Activated CD4-positive, alpha-beta memory T cell treated with anti-CD3 and anti-CD28 coated beads for 36 hours (primary cell): ENCODE data around the gene CACNA1B. TPM values are rescaled to one million over a fixed set of nuclear protein-coding genes. Genes with fewer than 3 reads are reported as not detected.

Experiments
- CTCF ChIA-PET: fragments of 350-600 bp; sonication (Branson Sonifier 250); formaldehyde crosslinking; loops from one replicate; lab custom pipeline; 2021; ENCODE audit warnings: antibody characterized with exemption, inconsistent platforms; lab: Charles Lee
- POLR2A ChIA-PET: fragments of 350-600 bp; sonication (Branson Sonifier 250); formaldehyde crosslinking; loops from one replicate; lab custom pipeline; 2021; ENCODE audit warnings: antibody characterized with exemption; lab: Charles Lee
- DNase-seq: peaks from one replicate; pipeline ENCODE4 v3.0.0-alpha.2; 2020
- H3K27ac Mint-ChIP-seq: one replicate; pipeline ENCODE4 v1.8.0; 2021; ENCODE audit warnings: mixed read lengths
- H3K27me3 Mint-ChIP-seq: one replicate; pipeline ENCODE4 v1.8.0; 2021; ENCODE audit warnings: mixed read lengths
- H3K36me3 Mint-ChIP-seq: one replicate; pipeline ENCODE4 v1.8.0; 2021; ENCODE audit warnings: mixed read lengths
- H3K4me1 Mint-ChIP-seq: one replicate; pipeline ENCODE4 v1.8.0; 2021; ENCODE audit warnings: low read depth, mixed read lengths
- H3K4me3 Mint-ChIP-seq: one replicate; pipeline ENCODE4 v1.8.0; 2021; ENCODE audit warnings: mild to moderate bottlenecking, mixed read lengths
- H3K9me3 Mint-ChIP-seq: one replicate; pipeline ENCODE4 v1.8.0; 2021; ENCODE audit warnings: mixed read lengths
- intact Hi-C: fragments of 100-400 bp; cut with micrococcal nuclease; formaldehyde crosslinking; loops from one replicate; pipeline ENCODE4 v1.15.1; 2023
- total RNA-seq, 2 experiments: library from RNA; stranded (reverse); gene quantifications; one replicate each; pipeline ENCODE4 v1.2.3, GENCODE V29; 2021

Gene CACNA1B
- total RNA-seq, 2 experiments from 2014 or later: 0.02 to 0.17 TPM

GRCh38 chr9:137919649-137920141 is 42.1 kb downstream of the CACNA1B start:
- Mint-ChIP-seq H3K9me3 (no peaks in the 10 kb centered on the region), H3K27ac (no peak overlapping the region), H3K36me3 (no peaks in the 10 kb centered on the region), H3K4me3 (no peak overlapping the region), H3K4me1 (no peaks in the 10 kb centered on the region), H3K27me3 (peaks cover 6% of the 10 kb centered on the region)
- ChIA-PET CTCF (no interaction called here), POLR2A (no interaction called here)
- DNase-seq: no peak
- intact Hi-C loops: no loop called here

- intact Hi-C loops: no loop called here
- POLR2A ChIA-PET: no interaction called here
- H3K9me3 Mint-ChIP-seq: no peaks in the 10 kb centered on the region
- CTCF ChIA-PET: no interaction called here
- no peak overlapping the region for H3K27ac Mint-ChIP-seq
- no peak overlapping the region for H3K4me3 Mint-ChIP-seq
- H3K4me1 Mint-ChIP-seq: no peaks in the 10 kb centered on the region
- no peak for DNase-seq
- H3K27me3 Mint-ChIP-seq: peaks cover 6% of the 10 kb centered on the region
- no peaks in the 10 kb centered on the region for H3K36me3 Mint-ChIP-seq
Measured at GRCh38 chr9:137920753-137921152, 43.2 kb downstream of the CACNA1B start.

GRCh38 chr9:137924169-137924568 is 46.6 kb downstream of the CACNA1B start:
- no peaks in the 10 kb centered on the region for H3K4me1 Mint-ChIP-seq
- intact Hi-C loops: no loop called here
- no peak overlapping the region for H3K27ac Mint-ChIP-seq
- DNase-seq: no peak
- peaks cover 5% of the 10 kb centered on the region for H3K27me3 Mint-ChIP-seq
- H3K36me3 Mint-ChIP-seq: no peaks in the 10 kb centered on the region
- ChIA-PET CTCF (no interaction called here), POLR2A (no interaction called here)
- no peak overlapping the region for H3K4me3 Mint-ChIP-seq
- H3K9me3 Mint-ChIP-seq: peaks cover 5% of the 10 kb centered on the region

GRCh38 chr9:137924761-137925369 is 47.3 kb downstream of the CACNA1B start:
- Mint-ChIP-seq H3K4me1 (no peaks in the 10 kb centered on the region), H3K9me3 (peaks cover 5% of the 10 kb centered on the region), H3K36me3 (no peaks in the 10 kb centered on the region), H3K27me3 (peaks cover 5% of the 10 kb centered on the region), H3K4me3 (no peak overlapping the region), H3K27ac (no peak overlapping the region)
- intact Hi-C loops: no loop called here
- CTCF ChIA-PET: no interaction called here
- DNase-seq: no peak
- POLR2A ChIA-PET: no interaction called here

- CTCF ChIA-PET: no interaction called here
- H3K9me3 Mint-ChIP-seq: peaks cover 48% of the 10 kb centered on the region
Measured at GRCh38 chr9:137943655-137944054, 66.1 kb downstream of the CACNA1B start.

GRCh38 chr9:137945581-137945980 is 68.0 kb downstream of the CACNA1B start:
- CTCF ChIA-PET: no interaction called here
- peaks cover 6% of the 10 kb centered on the region for H3K36me3 Mint-ChIP-seq
- H3K27me3 Mint-ChIP-seq: peaks cover 3% of the 10 kb centered on the region

More at GRCh38 chr9:137943655-137944054, 66.1 kb downstream of the CACNA1B start:
- POLR2A ChIA-PET: no interaction called here
- no peak overlapping the region for H3K27ac Mint-ChIP-seq
- no peak for DNase-seq
- peaks cover 3% of the 10 kb centered on the region for H3K27me3 Mint-ChIP-seq
- no peaks in the 10 kb centered on the region for H3K4me1 Mint-ChIP-seq
- H3K36me3 Mint-ChIP-seq: peaks cover 6% of the 10 kb centered on the region
- intact Hi-C loops: no loop called here
- no peak overlapping the region for H3K4me3 Mint-ChIP-seq

GRCh38 chr9:137946993-137947392 is 69.4 kb downstream of the CACNA1B start:
- POLR2A ChIA-PET: no interaction called here
- intact Hi-C loops: no loop called here
- no peaks in the 10 kb centered on the region for H3K4me1 Mint-ChIP-seq
- peaks cover 6% of the 10 kb centered on the region for H3K36me3 Mint-ChIP-seq
- peaks cover 48% of the 10 kb centered on the region for H3K9me3 Mint-ChIP-seq
- peaks cover 2% of the 10 kb centered on the region for H3K27me3 Mint-ChIP-seq
- H3K4me3 Mint-ChIP-seq: no peak overlapping the region
- CTCF ChIA-PET: no interaction called here
- H3K27ac Mint-ChIP-seq: no peak overlapping the region
- no peak for DNase-seq

More at GRCh38 chr9:137945581-137945980, 68.0 kb downstream of the CACNA1B start:
- Mint-ChIP-seq H3K9me3 (peaks cover 48% of the 10 kb centered on the region), H3K4me1 (no peaks in the 10 kb centered on the region), H3K4me3 (no peak overlapping the region), H3K27ac (no peak overlapping the region)
- no peak for DNase-seq
- intact Hi-C loops: no loop called here
- POLR2A ChIA-PET: no interaction called here

- ChIA-PET POLR2A (no interaction called here), CTCF (no interaction called here)
- intact Hi-C loops: no loop called here
- no peak for DNase-seq
- peaks cover 6% of the 10 kb centered on the region for H3K36me3 Mint-ChIP-seq
- H3K27ac Mint-ChIP-seq: no peak overlapping the region
- no peaks in the 10 kb centered on the region for H3K4me1 Mint-ChIP-seq
- no peak overlapping the region for H3K4me3 Mint-ChIP-seq
- H3K27me3 Mint-ChIP-seq: peaks cover 2% of the 10 kb centered on the region
- H3K9me3 Mint-ChIP-seq: peaks cover 35% of the 10 kb centered on the region
Measured at GRCh38 chr9:137948642-137949041, 71.1 kb downstream of the CACNA1B start.

- ChIA-PET CTCF (no interaction called here), POLR2A (no interaction called here)
- DNase-seq: no peak
- Mint-ChIP-seq H3K27me3 (peaks cover 2% of the 10 kb centered on the region), H3K27ac (no peak overlapping the region), H3K4me3 (no peak overlapping the region), H3K4me1 (no peaks in the 10 kb centered on the region), H3K36me3 (peaks cover 6% of the 10 kb centered on the region), H3K9me3 (peaks cover 29% of the 10 kb centered on the region)
- intact Hi-C loops: no loop called here
Measured at GRCh38 chr9:137949260-137949659, 71.7 kb downstream of the CACNA1B start.

- Mint-ChIP-seq H3K27me3 (peaks cover 2% of the 10 kb centered on the region), H3K9me3 (peaks cover 16% of the 10 kb centered on the region), H3K4me1 (no peaks in the 10 kb centered on the region), H3K36me3 (peaks cover 4% of the 10 kb centered on the region), H3K4me3 (no peak overlapping the region), H3K27ac (no peak overlapping the region)
- intact Hi-C loops: no loop called here
- POLR2A ChIA-PET: no interaction called here
- CTCF ChIA-PET: interaction anchor here (0.5 kb wide), 1 partner anchor 140 kb away, joined by 5 read pairs; no protein-coding TSS in a partner anchor
- no peak for DNase-seq
Measured at GRCh38 chr9:137951107-137951506, 73.5 kb downstream of the CACNA1B start.

- POLR2A ChIA-PET: no interaction called here
Measured at GRCh38 chr9:137951597-137952490, 74.3 kb downstream of the CACNA1B start.

GRCh38 chr9:137952976-137953666 is 75.5 kb downstream of the CACNA1B start:
- Mint-ChIP-seq H3K4me3 (no peak overlapping the region), H3K27ac (no peak overlapping the region), H3K36me3 (no peaks in the 10 kb centered on the region), H3K9me3 (no peaks in the 10 kb centered on the region), H3K4me1 (no peaks in the 10 kb centered on the region), H3K27me3 (peaks cover 2% of the 10 kb centered on the region)
- intact Hi-C loops: no loop called here
- no peak for DNase-seq
- CTCF ChIA-PET: no interaction called here
- POLR2A ChIA-PET: no interaction called here

More at GRCh38 chr9:137951597-137952490, 74.3 kb downstream of the CACNA1B start:
- intact Hi-C loops: no loop called here
- Mint-ChIP-seq H3K27me3 (peaks cover 2% of the 10 kb centered on the region), H3K27ac (no peak overlapping the region), H3K36me3 (no peaks in the 10 kb centered on the region), H3K9me3 (peaks cover 8% of the 10 kb centered on the region), H3K4me1 (no peaks in the 10 kb centered on the region), H3K4me3 (no peak overlapping the region)
- CTCF ChIA-PET: interaction anchor here (0.5 kb wide), 1 partner anchor 139 kb away, joined by 5 read pairs; no protein-coding TSS in a partner anchor
- no peak for DNase-seq
